ENCODE results near the gene SEPHS1.

DNA sequence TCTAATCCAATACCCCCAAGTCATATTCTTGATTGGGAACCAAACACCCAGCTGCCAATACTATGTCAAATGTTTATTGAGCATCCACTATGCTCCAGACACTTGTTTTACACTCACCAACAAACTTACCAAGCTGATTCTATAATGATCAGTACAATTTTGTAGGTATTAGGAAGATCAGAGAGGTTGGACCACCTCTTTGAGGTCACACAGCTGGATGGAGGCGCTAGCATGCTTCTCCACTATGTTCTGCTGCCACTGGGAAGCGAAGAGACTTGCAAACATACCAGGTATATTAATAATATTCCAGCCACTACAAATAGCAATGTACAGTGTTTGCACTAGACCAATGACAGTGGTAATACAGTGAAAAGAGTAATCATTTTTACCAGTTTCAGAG, 25.6 kb upstream of the SEPHS1 start:
- TF ChIP-seq GATA3 (IDR thresholded peaks at IDR 0.05; ENCODE audit: low read depth, low read length) (no peak), GATA2 (IDR thresholded peaks at IDR 0.05; ENCODE audit: low read depth, low read length) (no peak)

All from SH-SY5Y (cell line).